NK-92 (cell line): ENCODE results near the gene VWA1.

ENCODE experiments used
- DNase-seq: peaks from one replicate; lab custom pipeline; 2025; ENCODE audit not compliant: unreplicated experiment; lab: John Stamatoyannopoulos, UW

Gene VWA1, protein sequence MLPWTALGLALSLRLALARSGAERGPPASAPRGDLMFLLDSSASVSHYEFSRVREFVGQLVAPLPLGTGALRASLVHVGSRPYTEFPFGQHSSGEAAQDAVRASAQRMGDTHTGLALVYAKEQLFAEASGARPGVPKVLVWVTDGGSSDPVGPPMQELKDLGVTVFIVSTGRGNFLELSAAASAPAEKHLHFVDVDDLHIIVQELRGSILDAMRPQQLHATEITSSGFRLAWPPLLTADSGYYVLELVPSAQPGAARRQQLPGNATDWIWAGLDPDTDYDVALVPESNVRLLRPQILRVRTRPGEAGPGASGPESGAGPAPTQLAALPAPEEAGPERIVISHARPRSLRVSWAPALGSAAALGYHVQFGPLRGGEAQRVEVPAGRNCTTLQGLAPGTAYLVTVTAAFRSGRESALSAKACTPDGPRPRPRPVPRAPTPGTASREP

DNA sequence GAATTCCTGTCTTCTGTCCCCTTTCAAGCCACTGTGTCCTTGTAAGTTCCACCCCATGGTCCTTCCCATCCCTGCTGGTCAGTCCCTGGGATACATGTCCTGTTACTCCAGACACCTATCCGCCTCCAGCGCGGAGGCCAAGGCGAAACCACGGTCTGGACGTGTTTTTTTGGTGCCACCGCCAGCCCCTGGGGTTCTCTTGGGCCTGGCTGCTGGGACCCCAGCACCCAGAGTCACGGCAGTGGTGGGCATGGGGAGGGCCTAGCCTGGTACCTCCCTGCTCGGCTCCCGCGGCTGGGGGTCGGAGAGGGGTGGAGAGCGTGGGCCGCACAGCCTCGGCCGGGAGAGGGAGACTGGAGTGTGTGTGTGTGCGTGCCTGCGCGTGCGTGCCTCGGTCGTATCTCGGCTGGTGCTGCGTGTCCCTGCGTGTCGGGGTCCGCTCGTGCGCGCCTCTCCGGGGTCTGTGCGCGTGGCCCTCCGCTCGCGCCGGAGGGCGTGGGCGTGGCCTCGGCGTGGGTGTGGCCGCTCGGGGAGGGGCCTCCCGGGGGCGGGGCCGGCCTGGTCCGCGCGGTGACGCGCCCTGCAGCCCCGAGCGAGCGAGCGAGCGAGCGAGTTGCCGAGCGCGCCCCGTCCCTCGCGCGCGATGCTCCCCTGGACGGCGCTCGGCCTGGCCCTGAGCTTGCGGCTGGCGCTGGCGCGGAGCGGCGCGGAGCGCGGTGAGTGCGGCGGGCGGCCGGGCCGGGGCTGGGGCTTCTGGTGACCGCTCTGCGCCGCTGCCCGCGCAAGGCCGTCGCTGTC is at the start of gene VWA1:
Gene VWA1, plus strand, starts transcription at position 585 of the 798 bp plus-strand sequence. Its CDS starts 59 bp downstream, at position 644.
- no peak for DNase-seq

DNA sequence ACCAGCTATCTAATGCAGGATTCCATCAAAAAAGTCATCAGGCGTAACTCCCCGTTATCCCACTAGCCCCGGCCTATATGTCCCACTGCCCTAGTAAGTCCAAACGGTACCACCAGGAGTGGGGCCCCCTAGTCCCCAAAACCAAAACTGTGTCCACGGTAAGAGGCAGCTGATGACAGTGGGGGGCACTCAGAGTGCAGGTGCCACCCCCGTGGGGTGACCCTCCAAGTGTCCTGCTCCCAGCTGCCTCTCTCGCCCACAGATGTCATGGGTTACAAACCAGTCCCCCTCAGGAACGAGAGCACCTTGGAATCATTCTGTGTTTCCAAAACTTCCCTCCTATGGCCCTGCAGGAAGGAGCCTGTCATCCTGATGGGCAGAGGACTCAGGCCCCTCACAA is 49.6 kb upstream of the VWA1 start:
- DNase-seq: no peak

DNA sequence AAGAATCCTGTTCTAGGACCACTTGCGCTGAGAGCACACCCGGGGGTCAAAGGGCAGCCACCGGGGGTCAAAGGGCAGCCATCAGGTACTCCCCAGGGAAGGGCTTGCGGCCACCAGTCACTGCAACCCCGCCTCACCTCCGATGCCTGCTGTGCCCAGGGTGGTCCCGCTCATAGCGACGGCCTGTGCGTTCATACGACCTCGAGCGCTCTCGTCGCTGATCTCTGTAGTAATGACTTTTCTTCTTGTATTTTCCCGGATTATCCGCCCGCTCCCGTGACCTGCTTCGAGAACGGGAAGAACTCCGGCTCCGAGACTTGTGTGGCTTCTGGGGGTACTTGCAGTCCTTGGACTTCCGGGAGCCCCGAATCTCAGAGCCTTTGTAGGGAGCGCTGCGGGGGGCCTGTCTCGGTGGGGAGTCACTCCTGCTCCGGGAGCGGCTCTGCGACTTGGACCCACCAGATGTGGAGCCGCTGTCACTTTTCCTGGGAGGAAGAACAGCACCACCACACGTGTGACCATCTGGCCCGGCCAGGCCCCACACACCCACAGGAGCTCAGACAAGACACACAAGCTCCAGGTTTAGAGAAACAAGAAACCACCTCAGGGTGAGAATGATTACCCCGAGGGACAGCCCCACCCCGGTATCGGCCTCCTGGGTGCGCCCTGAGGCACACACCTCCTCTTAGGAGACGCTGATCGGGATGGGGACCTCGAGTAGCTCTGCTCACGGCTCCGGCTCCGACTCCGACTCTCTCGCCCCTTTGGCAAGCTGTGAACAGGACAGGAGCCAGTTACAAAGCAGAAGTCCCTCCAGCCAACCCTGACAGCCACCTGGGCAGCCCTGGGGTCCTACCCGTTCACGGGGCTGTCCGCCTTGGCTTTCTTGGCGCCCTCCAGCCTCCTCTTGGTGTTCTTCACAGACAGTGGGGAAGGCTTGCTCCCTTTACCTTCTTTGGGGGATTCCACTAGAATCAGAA is 48.1 kb upstream of the VWA1 start:
- DNase-seq: no peak

DNA sequence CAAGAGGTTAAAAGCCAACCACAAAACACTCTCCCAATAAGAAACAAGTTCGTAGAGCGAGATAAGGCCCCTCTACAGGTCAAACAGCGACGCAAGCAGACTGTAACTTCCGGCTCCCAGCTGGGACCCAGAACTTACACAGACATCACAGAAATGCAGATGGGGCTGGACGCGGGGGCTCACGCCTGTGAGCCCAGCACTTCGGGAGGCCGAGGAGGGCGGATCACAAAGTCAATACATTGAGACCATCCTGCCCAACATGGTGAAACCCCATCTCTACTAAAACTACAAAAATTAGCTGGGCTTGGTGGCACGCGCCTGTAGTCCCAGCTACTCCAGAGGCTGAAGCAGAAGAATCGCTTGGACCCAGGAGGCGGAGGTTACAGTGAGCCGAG is 47.4 kb upstream of the VWA1 start:
- DNase-seq: no peak

DNA sequence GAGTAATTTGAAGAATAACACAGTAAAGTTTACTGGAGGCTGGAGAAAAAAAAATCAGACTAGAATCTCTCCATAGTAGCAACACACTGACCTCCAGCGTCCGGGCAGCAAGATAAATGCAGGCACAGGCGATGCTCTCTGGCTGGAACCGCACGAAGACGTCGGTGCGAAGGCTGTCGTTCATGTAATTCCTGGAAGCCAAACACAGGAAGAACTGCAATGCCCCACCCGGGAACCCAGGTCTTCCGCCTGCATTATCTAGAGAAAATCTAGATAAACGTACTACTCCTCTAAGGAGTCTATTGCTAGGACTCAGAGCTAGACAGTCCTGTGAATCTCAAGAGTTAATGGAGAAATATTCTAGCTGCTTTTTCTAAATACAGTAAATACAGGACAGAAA is 44.8 kb upstream of the VWA1 start:
- no peak for DNase-seq

DNA sequence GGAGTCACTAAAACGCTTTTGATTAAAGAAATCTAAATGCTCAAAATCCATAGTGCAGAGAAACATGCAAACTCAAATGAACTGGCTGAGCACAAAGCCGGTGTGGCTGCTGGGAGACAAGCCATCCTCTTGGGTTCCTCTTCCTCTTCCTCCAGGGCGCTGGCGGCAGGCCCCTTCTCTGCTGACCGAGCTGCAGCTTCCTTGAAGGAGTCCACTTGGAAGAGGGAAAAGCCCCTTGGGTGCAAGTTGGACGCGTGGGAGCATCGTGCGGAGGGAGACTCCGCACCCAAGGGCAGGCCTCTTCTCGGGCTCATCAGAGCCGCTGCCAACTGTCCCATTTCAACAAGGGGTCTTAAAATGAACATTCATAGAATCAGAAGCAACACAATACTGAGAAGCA is 44.3 kb upstream of the VWA1 start:
- DNase-seq: no peak

DNA sequence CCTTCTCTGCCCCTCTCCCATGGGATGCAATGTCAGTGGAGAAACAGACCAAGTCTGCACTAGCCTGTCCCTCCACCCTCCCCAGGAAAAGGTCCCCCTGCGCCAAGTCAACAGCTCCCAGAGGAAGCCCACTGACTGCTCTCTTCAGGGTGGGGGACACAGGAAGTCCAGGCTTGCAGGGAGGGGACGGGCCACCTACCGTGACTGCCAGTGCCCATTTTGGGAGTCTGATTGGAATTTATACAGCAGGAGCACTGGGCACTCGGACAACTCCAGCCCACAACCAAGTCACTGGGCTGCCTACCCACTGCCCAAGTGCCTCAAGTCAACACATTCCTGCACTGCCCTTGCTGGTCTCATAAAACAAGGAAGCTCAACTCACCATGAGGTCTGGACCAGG is 42.5 kb upstream of the VWA1 start:
- DNase-seq: no peak

DNA sequence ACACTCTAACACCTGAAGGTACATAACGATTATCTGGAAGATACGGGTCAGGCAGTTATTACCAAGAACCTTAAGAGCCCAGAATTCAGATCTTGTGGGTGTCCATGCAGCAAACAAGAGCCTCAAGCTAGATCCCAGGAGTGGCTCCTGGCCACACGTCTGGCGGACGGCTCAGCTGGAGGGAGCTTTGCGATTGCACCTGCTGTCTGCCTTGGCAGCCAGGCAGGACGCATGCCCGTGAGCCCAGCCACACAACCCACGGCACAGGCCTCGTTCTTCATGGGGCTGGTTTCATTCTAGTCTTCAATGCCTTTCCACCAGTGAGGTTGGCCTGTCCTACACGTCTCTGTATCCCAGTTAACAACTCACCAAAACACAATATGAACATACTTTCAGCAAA is 42.1 kb upstream of the VWA1 start:
- DNase-seq: no peak

DNA sequence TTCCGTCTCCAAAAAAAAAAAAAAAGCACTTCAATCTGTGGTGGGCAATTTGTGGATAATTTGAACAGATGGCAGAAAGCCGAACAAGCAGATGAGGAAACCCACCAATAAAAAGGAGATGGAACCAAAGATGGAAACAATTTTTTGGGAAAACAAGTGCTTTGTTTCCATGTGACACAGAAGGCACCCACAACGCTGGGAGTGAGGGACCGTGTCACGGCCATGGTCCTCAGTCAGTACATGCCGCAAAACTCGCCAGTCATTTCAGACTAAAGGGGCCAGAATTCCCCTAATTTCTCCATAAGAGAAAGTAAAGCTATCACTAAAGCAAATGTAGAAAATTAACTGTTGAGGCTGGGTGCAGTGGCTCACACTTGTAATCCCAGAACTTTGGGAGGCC is 41.4 kb upstream of the VWA1 start:
- DNase-seq: no peak

DNA sequence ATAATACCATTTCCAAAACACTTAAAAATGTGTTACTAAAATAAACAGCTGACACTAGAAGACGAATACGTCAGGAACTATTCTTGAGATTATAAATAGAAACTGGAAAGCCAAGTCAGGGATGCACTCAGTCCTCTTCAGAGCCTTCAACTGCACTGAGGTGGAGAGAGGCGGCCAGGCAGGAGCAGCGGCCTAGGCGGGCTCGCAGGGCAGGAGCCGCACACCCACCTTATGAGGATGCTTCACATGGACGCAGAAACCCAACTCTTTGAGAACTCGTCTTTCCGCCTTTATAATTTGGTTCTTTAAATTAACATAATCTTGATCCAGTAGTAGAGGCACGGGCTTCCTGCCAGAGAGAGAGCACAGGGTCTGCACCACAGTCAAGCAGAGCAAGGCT is 40.3 kb upstream of the VWA1 start:
- no peak for DNase-seq

DNA sequence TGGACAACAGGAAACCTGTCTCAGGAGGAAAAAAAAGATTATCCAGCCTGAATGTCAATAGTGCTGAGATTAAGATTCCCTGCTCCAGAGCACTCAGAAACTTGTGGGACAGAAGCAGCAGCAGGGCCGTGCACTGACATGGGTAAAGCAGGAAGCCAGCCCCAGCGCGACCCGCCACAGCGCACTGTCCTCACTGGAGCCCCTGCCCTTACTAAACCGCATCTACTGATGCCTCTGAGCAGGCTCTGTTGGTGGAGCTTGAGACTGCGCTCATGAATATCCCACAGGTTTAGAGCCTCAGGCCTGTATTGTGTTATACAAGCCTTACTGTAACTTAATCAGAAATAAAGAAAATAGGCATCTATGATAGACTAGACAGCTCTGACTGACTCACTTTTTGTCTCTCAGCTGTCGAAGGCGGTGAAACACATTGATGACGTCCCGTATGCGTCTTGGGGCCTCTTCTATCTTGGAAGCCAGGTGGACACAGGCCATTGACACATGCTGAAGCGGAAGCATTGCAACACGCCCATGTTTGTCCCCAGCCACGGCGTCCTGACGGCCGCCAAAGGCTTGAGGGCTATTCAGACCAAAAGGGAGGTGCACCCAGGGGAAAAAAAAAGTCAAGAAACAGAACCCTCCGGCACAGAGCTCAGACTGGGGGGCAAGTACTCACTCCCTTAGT is 37.5 kb upstream of the VWA1 start:
- no peak for DNase-seq

DNA sequence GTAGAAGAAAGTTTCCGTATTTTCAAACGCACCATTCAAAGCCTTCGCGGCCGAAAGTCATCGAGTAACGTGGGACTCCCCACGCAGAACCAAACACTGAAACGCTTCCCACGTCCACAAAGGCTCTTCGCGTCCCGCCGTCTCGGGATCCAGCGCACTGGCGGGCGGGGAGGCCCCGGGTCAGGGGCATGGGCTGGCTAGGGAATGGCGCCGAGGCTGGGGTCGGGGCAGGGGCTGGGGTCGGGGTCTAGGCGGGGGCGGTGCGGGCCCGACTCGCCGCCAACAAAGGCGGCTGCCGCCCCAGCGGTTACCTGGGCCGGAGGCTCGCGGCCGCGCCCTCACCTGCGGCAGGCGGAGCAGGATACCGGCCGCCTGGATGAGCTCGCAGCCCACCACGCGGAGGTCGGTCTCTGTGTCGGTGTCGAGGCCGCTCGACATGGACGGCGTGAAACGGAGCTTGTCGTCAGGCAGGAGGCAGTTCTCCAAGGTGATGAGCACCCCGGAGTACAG is 36.8 kb upstream of the VWA1 start:
- no peak for DNase-seq

DNA sequence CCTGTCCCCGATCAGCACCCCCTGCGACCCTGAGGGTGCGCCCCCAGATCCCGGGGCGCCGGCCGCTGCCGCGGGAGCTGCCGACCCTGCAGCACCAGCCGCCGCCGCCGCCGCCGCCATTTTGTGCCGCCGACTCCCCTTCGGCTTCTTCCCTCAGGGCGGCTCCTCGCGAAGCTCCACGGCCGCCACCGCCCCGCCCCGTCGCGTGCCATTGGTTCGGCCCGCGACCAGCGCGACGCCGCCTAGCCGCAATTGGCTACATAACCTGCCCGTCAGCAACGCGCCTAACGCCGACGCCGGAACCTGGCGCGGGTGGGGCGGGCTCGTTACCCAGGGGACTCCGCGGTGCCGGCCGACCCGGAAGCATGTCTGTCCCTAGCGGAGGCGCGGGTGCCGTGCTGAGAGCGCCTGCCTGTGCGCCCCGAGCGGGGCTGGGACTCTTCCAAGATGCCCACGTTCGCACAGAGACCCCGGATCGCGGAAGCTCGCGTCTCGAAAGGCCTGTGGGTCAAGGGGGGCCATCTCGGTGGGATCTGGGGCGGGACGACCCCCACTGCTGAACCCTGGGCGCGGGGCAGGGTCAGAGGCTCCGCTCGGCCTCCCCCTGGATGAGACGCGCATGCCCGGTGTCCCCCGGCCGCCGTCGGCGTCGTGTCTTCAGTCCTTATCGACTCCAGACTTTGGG is 36.2 kb upstream of the VWA1 start, which contains the start of gene CCNL2:
Gene CCNL2, minus strand, starts transcription at position 149 of the 685 bp plus-strand sequence. Its CDS starts 29 bp downstream, at position 120.
- DNase-seq: peak; percentile 86

DNA sequence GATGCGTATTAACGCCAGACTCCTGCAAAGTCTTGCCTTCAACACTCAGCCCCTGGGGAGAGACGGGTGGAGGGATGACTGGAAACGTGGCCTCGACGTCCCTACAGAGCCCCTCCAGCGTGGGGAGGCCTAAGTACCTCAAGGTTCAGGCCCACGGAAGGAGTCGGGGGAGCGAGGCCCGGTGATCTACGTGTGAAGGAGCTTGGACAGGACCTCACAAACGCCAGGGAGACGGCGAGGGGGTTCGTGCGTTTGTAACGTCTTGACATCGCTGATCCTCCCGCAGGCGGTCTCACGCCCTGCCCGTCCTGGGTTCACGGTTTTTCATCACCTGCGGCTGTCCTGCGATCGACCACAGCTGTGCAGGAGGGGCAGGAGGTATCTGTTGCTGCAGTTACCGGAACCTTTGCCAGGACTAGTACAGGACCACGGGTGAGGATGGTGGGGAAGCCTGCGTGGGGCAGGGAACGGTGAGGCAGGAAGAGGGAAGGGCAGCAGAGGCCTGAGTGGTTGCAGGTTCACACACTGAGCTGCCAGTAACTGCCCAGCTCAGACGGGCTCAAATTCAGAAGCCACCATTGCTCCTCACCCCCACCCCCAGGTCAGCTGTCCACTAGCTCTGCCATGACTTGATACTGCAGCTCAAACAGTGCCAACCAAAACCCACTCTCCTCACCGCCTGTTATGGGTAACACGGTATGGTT is 35.5 kb upstream of the VWA1 start:
- DNase-seq: no peak

DNA sequence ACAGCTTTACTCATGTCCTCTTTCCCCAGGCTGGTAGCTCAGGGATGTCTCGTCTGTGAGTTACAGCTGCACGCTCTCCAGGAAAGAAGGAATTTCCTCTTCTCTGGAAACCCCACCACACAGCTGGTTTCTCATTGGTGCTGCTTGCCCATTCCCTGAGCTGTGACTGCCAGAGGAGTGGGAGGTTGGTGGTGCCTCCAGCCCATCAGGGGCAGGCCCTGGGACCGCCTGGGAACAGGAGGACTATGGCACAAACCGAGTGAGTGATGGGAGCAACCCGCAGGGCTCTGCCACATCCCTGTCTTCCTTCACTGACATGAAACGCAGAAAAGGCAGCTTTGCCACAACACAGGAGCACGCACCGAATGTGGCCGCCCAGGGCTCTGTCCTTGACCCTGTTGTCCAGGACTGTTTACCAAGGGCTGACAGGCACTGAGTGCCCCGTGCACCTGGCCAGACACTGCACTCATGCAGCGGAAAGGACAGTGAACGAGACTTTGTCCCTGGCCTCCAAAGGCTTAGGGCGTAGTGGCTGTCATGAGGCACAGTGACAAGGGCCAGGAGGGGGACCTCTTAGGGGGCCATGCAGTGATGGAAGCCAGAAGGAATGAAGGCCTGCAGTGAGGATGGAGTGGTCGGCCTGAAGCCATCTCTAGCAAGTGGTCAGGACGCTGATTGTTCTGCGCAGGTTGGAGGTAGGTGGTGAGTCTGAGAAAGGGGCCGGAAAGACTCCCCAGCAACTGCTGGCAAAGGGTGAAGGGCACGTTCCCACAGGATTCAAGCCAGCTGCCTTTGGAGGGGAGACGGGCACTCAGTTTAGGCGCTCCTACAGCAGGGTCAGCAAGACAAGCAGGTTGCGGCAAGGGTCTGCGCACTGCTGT is 34.7 kb upstream of the VWA1 start:
- no peak for DNase-seq

DNA sequence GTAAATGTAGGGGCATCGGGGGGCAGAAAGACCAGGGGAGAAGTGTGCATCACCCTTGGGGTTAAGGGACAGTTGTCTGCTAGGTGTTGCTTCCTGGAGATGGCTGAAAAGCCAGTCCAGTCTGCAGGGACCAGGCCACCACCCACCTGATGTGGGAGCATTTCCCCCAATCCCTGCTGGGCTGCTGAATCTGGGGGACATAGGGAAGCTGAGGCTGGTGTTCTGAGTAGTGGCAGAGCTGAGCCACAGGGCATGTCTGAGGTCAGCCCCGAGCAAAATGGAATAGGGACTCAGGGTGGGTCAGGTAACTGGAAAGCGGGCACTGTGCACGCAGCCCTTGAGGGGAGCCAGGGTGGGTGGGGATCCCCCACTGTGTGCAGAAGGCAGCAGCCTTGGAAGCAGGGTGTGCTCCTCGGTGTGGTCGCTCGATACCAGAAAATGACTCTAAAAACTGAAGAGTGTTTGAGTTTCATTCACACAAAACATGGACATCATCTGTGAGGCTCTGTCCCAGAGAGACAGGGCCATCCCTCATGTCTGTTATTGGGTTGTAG is 34.0 kb upstream of the VWA1 start:
- no peak for DNase-seq

DNA sequence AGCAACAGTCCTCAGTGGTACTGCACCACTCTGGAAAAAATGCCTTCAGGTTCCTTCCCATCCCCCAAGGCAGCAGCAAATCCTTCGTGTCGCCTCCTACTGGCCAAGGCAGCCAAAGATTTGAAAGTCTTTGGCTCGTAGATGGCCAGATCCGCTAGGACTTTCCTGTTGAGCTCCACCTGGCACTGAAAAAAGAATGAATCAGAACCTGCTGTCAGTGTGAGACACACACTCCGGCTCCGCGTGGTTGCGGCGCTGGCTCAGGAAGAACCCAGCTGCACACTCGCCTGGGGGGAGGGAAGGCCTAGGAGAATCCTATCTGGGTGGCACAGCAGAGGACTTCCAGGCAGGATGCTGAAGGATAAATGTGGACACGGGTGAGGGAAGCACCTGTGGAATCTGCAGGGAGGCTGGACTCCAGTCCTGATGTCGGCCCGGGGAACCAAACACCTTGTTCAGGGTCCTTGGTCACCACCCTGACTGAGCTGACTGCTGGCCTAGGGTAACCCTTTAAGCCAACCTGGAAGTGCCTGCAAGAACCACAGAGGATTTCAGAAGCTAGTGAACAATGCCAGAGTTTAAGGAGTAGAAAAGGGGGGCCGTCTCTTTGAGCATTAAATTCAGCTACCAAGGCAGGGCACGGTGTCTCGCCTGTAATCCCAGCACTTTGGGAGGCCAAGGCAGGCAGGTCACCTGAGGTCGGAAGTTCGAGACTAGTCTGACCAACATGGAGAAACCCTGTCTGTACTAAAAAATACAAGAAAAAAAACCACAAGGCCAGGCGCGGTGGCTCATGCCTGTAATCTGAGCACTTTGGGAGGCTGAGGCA is 33.2 kb upstream of the VWA1 start:
- DNase-seq: no peak
